H1 (cell line): ENCODE data around the gene NFIX. TPM values are rescaled to one million over a fixed set of nuclear protein-coding genes. Genes with fewer than 3 reads are reported as not detected.

Experiments used
- EP300 ChIP-seq, 2 experiments: IDR thresholded peaks; 1 replicate in 1 of 2; 2 replicates in 1 of 2; pipeline ENCODE4 v1.6.1; 2011 to 2012; ENCODE audit warnings: low read depth in 2 of 2, low read length in 2 of 2, mild to moderate bottlenecking in 2 of 2, borderline replicate concordance in 1 of 2, inconsistent platforms in 1 of 2, moderate library complexity in 1 of 2
- polyA plus RNA-seq, 7 experiments: library from polyadenylated mRNA; depleted of rRNA in 3 of 7; stranded (reverse) in 5 of 7; unstranded in 2 of 7; fragments of >200 nt in 5 of 7; fragments of 200-250 nt in 2 of 7; gene quantifications; 1 replicate in 5 of 7; 2 replicates in 1 of 7; 4 replicates in 1 of 7; pipeline versions ENCODE4 v1.2.1 to v1.2.3, GENCODE V29; 2011 to 2013; ENCODE audit warnings: missing spikeins in 2 of 7, mixed read lengths in 2 of 7
- total RNA-seq: library from RNA; stranded (reverse); fragmentation: NEBNext Ultra II Directional; extraction: Animal tissue kit (Norgen Biotek cat#: 25700); gene quantifications from 2 replicates; pipeline ENCODE4 v1.2.1, GENCODE V29; 2021

NFIX gene
- total and polyA plus RNA-seq, 2 of the 8 experiments (the other 6 are each of a cell fraction or from before 2014, with no cell fraction given) = 0.03 to 0.20 TPM

- no peak for TF ChIP-seq EP300 (IDR thresholded peaks at IDR 0.05; ENCODE audit: borderline replicate concordance in 1 of 2, low read depth in 2 of 2, low read length in 2 of 2)
Measured at GRCh38 chr19:13090511-13091231, 95.4 kb downstream of the NFIX start (continued).
